Right cardiac atrium (tissue), 5 donors: ENCODE measurements around the gene TBRG4. TPM values are rescaled to one million over a fixed set of nuclear protein-coding genes. Genes with fewer than 3 reads are reported as not detected.
A peak's percentile ranks its signal among the peaks of the same experiment; 100 is the strongest.
"Not testable (repeated sequence)": the region's sequence is repeated elsewhere in the genome, so short reads cannot be mapped to it uniquely, and the experiment has no call there.

Source experiments
- ATAC-seq, 2 donors: fragments of 200-7000 bp; cut with Tn5 transposase; one replicate each; pipeline versions ENCODE4 v1.8.0 to v1.9.1; 2020; ENCODE audit warnings: moderate library complexity in 2 of 2, mild to moderate bottlenecking in 1 of 2
- DNase-seq, 3 donors: peaks; one replicate each; pipeline ENCODE4 v3.0.0-alpha.2; 2020
- H3K27ac ChIP-seq: one replicate; pipeline ENCODE4 v1.5.1; 2013; ENCODE audit warnings: mild to moderate bottlenecking, low read length, control low read depth, moderate library complexity
- H3K27me3 ChIP-seq: one replicate; pipeline ENCODE4 v1.6.1; 2013; ENCODE audit not compliant: control insufficient read depth, insufficient read depth
- H3K4me1 ChIP-seq: one replicate; pipeline ENCODE4 v1.6.1; 2013; ENCODE audit warnings: low read length; ENCODE audit not compliant: control insufficient read depth, insufficient read depth
- H3K4me3 ChIP-seq: one replicate; pipeline ENCODE4 v1.5.1; 2013; ENCODE audit warnings: low read length, control low read depth
- H3K9me3 ChIP-seq: one replicate; pipeline ENCODE4 v1.6.1; 2013; ENCODE audit warnings: low read length; ENCODE audit not compliant: control insufficient read depth
- WGBS: extraction: QIAGEN DNeasy Blood & Tissue Kit; methylation state at CpG from one replicate; pipeline ENCODE4 v1.1.7; 2013; 5-methylcytosine and 5-hydroxymethylcytosine counted together
- intact Hi-C, 4 donors: fragments of 100-400 bp; cut with DNase I; formaldehyde crosslinking; loops; one replicate each; pipeline versions ENCODE4 v1.11.0 to v1.14.0; 2022 to 2023
- polyA plus RNA-seq: library from polyadenylated mRNA; stranded (reverse); fragments of 200-250 nt; gene quantifications from one replicate; pipeline ENCODE4 v1.2.3, GENCODE V29; 2013
- total RNA-seq, 4 donors: library from RNA; stranded (reverse); fragmentation: NEBNext Ultra II Directional; extraction: Animal tissue kit (Norgen Biotek cat#: 25700); gene quantifications; one replicate each; pipeline ENCODE4 v1.2.1, GENCODE V29; 2021
- donor health status: healthy with polysubstance abuse.
- donor health status: DM: no; HTN: yes; CAD: no.
- donor health status: DM: no; HTN: no; CAD: no.
- donor health status: DM: no; HTN: yes; CAD: no; lungs with severe emphysema.
- donor health status: DM: yes; HTN: yes; CAD: no.

The TBRG4 gene
- total and polyA plus RNA-seq, 5 donors: 46.2 to 68.1 (median 55.0) TPM

DNA sequence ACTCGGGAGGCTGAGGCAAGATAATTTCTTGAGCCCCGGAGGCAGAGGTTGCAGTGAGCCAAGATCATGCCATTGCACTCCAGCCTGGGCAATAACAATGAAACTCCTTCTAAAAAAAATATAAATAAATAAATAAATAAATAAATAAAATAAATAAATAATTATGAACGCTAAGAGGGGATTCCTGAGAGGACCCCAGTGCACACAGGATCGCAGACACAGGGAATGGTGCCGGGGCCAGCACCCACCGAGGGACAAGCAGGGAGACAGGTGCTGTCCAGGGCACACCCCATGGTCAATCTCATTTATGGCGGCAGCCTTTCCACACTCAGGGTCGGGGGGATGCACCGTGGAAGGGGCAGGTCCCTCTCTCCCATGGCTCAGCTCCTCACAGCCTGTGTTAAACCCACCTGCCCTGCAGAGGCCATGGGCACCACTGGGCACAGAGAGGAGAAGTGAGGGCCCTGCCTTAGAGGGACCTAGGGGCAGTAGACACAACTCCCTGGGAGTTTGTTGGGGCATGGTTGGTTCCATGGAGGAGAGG is 43.9 kb upstream of the TBRG4 start:
- DNase-seq: peak in 1 of 3 donors; percentile 28
- H3K27ac ChIP-seq: no peak overlapping the region
- H3K27me3 ChIP-seq: no peaks in the 10 kb centered on the region
- H3K9me3 ChIP-seq: no peaks in the 10 kb centered on the region
- no peak overlapping the region for H3K4me3 ChIP-seq
- no peak for ATAC-seq
- intact Hi-C loops: loop anchor here (2.0 to 10.0 kb wide), 3 partner anchors 102 to 699 kb away; no protein-coding TSS in a partner anchor
- H3K4me1 ChIP-seq: no peaks in the 10 kb centered on the region
- 91% methylated on average over 9 of the region's 9 CpGs for WGBS

DNA sequence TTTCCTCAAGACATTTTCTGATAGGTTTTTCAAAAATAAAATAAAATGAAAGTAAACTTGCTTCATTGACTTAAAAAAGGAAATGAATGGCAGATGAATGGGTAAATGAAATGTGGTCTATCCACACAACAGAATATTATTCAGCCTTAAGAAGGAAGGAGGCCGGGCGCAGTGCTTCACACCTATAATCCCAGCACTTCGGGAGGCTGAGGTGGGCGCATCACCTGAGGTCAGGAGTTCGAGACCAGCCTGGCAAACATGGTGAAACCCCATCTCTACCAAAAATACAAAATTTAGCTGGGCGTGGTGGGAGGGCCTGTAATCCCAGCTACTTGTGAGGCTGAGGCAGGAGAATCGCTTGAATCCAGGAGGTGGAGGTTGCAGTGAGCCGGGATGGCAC is 42.4 kb upstream of the TBRG4 start:
- H3K4me3 ChIP-seq, H3K27ac ChIP-seq, H3K4me1 ChIP-seq, H3K27me3 ChIP-seq, H3K9me3 ChIP-seq, ATAC-seq: not testable (repeated sequence)
- intact Hi-C loops: loop anchor here (2.0 to 10.0 kb wide), 3 partner anchors 107 to 703 kb away; no protein-coding TSS in a partner anchor
- 89% methylated on average over 8 of the region's 8 CpGs for WGBS
- DNase-seq: peak in 1 of 3 donors; percentile 23

DNA sequence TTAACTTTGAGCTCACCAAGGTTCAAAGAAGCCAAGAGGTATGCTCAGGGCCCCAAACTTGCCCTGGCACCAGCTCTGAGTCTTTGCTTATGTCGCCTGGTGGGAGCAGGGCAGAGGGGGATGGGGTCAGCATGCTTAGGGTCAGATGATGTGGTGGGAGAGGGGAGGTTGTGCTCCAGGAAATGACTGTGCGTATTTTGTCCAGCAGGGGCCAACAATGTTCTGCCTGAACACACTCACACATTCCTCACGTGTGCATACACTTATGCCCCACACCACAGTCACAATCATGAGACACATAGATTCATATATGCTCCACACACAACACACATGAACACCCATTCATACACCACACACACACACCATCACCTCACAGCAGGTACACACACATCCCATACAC is 41.7 kb upstream of the TBRG4 start:
- Histone ChIP-seq H3K27me3 (no peaks in the 10 kb centered on the region), H3K9me3 (no peaks in the 10 kb centered on the region), H3K27ac (no peak overlapping the region), H3K4me1 (no peaks in the 10 kb centered on the region), H3K4me3 (no peak overlapping the region)
- intact Hi-C loops: loop anchor here in 3 of 4 donors (5.0 to 10.0 kb wide), 2 partner anchors 702 to 704 kb away; no protein-coding TSS in a partner anchor
- WGBS: 45% methylated on average over 3 of the region's 3 CpGs
- DNase-seq (peak in 1 of 3 donors; percentile 4), ATAC-seq (no peak)

DNA sequence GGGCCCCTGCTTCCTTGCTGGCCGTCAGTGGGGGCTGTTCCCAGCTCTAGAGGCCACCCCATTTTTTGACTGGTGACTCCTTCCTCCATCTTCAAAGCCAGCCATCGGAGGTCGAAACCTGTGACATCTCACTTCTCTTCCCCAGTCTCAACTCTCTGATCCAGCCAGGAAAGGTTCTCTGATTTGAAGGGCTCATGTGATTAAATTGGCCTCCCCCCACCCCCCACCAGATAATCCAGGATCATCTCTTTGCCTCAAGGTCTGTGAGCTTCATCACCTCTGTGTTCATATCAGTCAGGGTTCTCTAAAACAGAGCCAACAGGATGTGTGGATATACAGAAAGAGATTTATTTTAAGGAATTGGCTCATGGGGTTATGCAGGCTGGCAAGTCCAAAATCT is 40.5 kb upstream of the TBRG4 start:
- no peaks in the 10 kb centered on the region for H3K9me3 ChIP-seq

DNA sequence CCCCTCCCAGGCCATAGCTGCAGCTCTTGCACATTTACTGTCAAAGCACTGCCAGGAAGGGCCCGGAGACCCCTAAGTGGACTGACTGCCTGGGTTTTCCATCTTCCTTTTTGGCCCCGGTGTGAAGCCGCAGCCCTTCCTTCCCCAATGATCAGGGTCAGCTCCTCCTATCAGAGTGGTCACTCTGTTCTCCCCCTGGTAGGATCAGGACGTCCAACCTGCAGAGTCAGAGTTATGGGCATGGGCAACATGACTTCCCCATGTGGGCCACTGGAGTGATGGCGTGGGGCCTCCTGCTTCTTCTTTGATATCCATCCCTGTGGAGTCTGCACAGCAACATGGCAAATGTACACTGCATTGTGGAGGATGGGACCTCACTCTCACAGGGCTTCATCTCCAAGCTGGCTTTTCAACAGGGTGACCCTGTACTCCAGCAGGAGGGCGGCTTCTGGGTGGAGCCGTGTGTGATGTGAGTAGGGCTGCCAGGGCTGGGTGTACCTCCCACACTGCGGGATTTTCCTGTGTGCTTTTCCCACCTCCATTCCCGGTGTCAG is 39.7 kb upstream of the TBRG4 start:
- Histone ChIP-seq H3K9me3 (no peaks in the 10 kb centered on the region), H3K4me3 (no peak overlapping the region), H3K27ac (no peak overlapping the region), H3K27me3 (no peaks in the 10 kb centered on the region), H3K4me1 (no peaks in the 10 kb centered on the region)
- ATAC-seq: no peak
- intact Hi-C loops: loop anchor here in 3 of 4 donors (5.0 to 10.0 kb wide), 2 partner anchors 704 to 706 kb away; no protein-coding TSS in a partner anchor
- WGBS: 70% methylated on average over 9 of the region's 9 CpGs
- DNase-seq: no peak

More for the DNA sequence above, 40.5 kb upstream of the TBRG4 start:
- H3K27me3 ChIP-seq: no peaks in the 10 kb centered on the region
- H3K4me1 ChIP-seq: no peaks in the 10 kb centered on the region
- H3K4me3 ChIP-seq: no peak overlapping the region
- intact Hi-C loops: loop anchor here in 3 of 4 donors (5.0 to 10.0 kb wide), 2 partner anchors 703 to 705 kb away; no protein-coding TSS in a partner anchor
- no peak overlapping the region for H3K27ac ChIP-seq
- 52% methylated on average over 3 of the region's 3 CpGs for WGBS
- ATAC-seq: no peak
- no peak for DNase-seq

DNA sequence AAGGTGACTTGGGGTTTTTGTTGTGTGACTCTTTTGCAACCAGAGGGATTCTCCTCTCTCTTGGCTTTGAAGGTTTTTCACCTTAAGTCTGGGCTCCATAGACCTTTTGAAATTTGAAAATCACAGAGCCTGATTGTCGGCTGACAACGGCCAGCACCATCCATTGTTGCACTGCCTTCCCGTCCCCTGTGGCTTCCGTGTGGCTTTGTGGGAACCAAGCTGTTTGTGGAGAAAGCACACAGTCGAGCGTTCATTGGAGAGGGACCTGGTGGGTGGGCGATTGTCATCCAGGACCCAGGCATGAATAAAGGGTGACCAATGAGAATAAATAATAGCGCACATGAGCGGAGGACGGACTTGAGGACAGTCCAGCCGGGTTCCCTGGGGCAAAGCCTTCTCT is 38.7 kb upstream of the TBRG4 start:
- no peak for ATAC-seq
- WGBS: 85% methylated on average over 11 of the region's 11 CpGs
- Histone ChIP-seq H3K9me3 (no peaks in the 10 kb centered on the region), H3K27ac (no peak overlapping the region), H3K4me1 (no peaks in the 10 kb centered on the region), H3K27me3 (no peaks in the 10 kb centered on the region), H3K4me3 (no peak overlapping the region)
- DNase-seq: peak in 1 of 3 donors; percentile 13
- intact Hi-C loops: loop anchor here in 3 of 4 donors (5.0 to 10.0 kb wide), 2 partner anchors 705 to 707 kb away; no protein-coding TSS in a partner anchor

DNA sequence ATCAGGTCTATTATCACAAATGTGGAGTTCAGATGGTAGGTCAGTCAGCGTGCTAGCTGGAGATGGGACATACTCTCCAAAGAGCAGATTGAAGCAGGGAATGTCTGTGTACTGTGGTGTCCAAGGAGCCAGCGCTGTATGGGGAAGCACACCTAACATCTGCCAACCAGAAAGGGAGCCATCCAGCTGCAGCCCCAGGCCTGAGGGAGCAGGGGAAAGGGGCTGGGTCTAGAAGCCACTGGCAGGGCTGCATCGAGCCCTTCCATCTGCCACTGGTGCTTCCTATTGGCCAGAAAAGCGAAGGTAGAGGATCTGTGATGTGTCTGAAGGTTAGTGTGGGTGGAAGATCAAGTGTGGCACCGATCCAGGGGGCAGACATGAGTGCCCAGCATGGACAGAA is 38.1 kb upstream of the TBRG4 start:
- no peak for DNase-seq
- Histone ChIP-seq H3K27ac (no peak overlapping the region), H3K27me3 (no peaks in the 10 kb centered on the region), H3K4me1 (no peaks in the 10 kb centered on the region), H3K9me3 (no peaks in the 10 kb centered on the region), H3K4me3 (no peak overlapping the region)
- intact Hi-C loops: loop anchor here in 3 of 4 donors (5.0 to 10.0 kb wide), 2 partner anchors 705 to 708 kb away; no protein-coding TSS in a partner anchor
- WGBS: 75% methylated on average over 5 of the region's 5 CpGs
- no peak for ATAC-seq

DNA sequence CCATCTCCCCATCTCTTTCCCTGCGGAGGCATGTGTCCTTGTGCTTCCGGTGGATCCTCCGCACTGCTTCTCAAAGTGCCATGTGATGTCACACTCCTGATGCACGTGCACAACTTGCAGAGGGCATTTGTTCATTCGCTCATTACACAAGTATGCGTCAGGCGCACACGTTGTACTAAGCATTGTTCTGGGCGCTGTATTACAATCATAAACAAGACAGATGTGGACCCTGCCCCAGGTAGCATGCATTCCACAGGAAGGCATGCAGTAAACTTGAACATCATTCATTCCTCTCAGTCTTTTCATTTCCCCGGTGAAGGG is 37.1 kb upstream of the TBRG4 start:
- intact Hi-C loops: no loop called here
- DNase-seq (no peak), ATAC-seq (no peak)
- H3K4me1 ChIP-seq: no peaks in the 10 kb centered on the region
- H3K27me3 ChIP-seq: no peaks in the 10 kb centered on the region
- 83% methylated on average over 10 of the region's 10 CpGs for WGBS
- H3K9me3 ChIP-seq: no peaks in the 10 kb centered on the region
- H3K27ac ChIP-seq: no peak overlapping the region
- no peak overlapping the region for H3K4me3 ChIP-seq

DNA sequence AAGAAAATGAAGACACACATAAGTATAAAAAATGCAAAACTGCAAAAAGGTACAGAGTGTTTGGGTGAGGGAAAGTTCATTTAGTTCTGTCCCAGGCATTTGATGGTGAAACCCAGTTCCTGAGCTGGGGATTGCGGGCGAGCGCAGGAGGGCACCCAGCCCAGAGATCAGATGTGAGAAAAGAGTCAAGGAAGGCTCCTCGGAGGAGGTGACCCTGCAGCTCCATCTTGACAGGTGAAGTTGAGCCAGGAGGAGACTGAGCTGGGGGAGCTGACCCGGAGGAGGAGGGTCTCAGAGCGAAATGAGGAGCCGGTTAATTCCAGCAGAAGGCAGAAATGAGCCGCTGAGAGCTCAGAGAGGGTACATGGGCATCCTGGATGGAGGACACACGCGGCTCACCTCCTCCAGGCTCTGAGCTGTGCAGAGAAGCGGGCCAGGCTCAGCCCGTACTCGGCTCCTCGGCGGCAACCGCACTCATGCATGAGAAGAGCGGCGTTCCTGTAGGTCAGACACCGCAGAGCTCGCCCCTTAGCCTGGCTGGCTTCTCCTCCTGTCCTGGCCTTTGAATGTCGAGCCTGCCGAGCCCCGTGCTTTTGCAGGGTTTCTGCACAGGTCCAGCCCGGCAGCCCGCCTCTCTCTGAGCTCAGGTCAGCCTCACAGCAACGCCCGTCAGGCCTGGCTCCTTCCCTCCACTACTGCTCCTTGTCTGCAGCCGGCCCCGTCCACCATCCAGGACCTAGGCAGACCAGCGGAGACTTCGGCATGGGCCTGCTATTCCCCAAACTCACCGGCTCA is 36.6 kb upstream of the TBRG4 start:
- Histone ChIP-seq H3K4me1 (no peaks in the 10 kb centered on the region), H3K27me3 (no peaks in the 10 kb centered on the region), H3K27ac (no peak overlapping the region), H3K9me3 (no peaks in the 10 kb centered on the region), H3K4me3 (no peak overlapping the region)
- intact Hi-C loops: no loop called here
- DNase-seq: no peak
- ATAC-seq: no peak
- 53% methylated on average over 32 of the region's 32 CpGs for WGBS

DNA sequence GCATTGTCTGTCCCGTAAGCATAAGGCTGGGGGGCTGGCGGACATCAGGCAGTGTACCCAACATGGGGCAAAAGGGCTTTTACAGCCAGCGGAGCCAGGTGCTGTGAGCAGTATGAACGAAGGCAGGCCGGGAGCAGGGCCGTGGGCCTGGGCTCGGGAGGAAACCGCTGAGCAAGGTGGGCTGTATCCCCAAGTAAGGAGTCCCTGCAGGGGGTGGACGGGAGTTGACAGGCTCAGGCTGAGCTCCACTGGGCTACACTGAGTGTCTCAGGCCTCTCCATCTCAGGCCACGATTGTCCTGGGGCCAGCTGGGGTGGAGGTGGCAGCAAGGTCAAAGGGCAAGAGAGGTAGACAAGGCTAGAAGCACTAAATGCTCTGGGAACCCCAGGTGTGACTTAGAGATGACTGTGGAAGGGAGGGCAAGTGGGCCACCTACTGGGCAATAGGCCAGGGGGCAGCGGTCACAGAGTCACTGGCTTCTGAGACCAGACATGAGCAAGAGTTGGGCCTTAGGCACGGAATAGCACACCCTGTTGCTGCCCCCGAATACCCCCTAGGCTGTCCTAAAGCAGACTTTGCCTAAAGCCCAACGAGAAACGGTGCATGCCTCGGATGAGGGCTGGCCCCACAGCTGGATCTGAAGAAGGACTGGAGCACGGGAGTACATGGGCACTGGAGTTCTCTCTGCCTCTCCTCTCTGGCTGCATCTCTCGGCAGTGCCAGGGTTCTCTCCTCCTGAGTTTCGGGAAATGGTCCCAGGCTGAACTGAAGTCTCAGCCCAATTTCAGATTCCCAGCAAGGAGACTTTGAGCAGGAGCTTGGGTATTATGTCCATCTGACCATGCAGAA is 35.3 kb upstream of the TBRG4 start:
- DNase-seq: peak in 1 of 3 donors; percentile 22
- WGBS: 77% methylated on average over 19 of the region's 19 CpGs
- no peaks in the 10 kb centered on the region for H3K27me3 ChIP-seq
- no peak overlapping the region for H3K27ac ChIP-seq
- no peaks in the 10 kb centered on the region for H3K9me3 ChIP-seq
- intact Hi-C loops: no loop called here
- H3K4me1 ChIP-seq: no peaks in the 10 kb centered on the region
- no peak overlapping the region for H3K4me3 ChIP-seq
- no peak for ATAC-seq
